ENCODE data around the gene TRERF1.

The TRERF1 gene

DNA sequence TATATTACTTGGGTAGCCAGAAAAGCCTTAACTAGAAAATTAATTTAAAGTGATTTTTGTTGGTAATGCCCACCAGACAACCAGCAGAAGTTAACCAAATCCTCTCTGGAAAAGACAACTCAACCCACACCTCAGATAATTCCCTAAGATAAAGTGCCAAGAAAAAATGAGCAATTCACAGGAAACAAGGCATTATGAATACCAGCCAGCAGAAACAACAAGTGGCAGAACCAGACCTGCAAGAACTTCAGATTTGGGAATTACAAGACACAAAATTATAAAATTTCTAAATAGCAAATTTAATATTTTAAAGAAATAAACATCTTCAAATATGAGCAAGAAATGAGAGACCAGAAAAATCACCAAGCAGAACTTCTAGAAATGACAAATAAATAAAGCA lies 154.1 kb downstream of the TRERF1 start:
- no peak for DNase-seq

DNA sequence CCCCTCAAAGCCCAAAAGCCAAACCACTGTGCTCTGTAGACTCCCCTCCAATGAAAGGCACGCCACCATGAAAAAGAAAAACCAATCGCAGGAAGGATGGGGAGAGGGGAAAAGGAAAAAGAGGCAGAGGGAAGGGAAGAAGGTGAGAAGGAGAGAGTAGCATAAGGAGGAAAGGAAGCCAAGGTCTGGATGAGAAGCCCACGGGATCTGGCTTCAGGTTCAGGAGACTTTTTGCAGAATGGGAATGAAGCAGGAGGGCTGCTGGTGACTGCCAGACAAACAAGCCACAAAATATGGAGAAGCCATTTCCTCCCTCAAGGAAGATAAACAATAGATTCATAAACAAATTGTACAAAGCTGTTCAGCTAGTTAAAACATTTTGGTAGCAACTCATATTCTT lies 155.1 kb downstream of the TRERF1 start:
- DNase-seq: no peak

DNA sequence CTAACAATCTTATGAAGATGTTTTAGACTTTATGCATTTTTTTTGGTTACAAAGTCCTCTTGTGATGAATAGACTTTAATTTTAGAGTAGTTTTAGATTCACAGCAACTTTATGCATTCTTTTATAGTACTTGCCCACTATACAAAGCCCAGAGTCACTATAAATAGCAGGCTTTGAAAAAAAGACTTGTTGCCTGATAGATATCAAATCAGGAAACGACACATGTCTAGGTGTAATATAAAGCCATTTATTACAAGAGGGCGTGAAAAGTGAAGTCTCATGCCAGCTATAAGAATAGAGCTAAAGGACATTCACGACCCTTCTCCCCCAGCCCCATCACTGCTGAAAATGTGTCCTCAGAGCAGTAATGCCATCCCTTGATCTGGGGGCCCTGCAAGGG lies 156.0 kb downstream of the TRERF1 start:
- no peak for DNase-seq

DNA sequence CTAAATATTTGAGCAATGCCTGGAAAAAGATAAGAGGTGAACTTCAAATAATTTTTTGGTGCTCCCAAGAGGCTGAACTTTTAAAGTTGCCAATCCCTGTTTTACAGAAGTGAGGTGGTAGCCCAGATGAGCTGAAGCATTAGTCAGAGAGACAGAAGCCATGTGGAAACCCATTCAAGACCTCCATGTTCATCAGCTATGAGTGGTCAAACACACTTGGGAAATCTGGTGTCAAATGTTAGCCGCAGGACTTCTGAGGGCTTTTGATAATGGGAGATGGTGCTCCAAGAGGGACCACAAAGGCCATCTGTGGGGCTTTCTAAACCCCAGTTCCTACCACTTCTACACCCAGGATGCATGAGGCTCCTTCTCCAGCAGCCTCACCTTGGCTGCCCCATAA lies 156.5 kb downstream of the TRERF1 start:
- DNase-seq: no peak

DNA sequence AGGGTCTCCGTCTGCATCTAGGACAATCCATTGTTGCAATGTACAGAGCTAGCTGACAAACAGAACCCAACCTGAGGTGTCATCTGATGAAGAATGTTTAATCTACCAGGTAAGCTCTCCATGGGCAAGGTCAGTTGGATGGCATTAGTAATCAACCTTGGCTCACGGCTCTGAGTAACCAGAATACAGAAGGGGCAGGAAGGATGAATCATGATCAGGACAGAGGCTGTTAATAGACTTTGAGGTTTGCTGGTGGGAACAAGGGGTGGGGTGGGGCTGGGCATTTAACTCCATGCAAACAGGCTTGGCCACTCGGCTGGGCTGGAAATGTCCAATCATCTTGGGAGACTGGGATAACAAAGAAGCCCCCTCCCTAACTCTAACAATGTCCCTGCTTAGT lies 157.0 kb downstream of the TRERF1 start:
- no peak for DNase-seq

DNA sequence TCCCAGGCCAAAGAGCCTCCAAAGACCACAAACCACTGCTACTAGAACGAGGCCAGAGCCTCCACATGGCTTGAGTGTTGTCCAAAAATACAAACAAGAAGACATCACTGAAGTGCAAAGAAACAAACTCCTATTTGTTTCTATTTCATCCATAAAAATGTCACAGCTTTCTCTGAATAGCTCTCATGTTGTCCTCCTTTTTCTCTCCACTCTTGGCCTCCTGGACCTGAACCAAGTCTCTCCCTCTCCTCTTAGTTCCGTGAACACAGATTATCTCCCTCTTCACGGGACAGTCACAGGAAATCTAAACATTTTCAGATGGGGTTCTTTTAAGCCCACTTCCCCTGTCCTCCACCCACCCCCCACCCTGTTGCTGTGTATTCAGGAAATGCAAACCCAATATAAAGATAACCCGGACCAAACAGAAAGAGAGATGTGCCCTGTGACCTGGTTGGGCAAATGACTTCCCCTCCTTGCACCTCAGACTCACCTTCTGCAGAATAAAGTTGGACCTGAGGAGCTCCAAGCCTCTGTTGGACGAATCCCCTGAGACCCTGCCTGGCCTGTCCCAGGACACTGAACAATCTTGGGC lies 158.2 kb downstream of the TRERF1 start:
- DNase-seq: no peak

DNA sequence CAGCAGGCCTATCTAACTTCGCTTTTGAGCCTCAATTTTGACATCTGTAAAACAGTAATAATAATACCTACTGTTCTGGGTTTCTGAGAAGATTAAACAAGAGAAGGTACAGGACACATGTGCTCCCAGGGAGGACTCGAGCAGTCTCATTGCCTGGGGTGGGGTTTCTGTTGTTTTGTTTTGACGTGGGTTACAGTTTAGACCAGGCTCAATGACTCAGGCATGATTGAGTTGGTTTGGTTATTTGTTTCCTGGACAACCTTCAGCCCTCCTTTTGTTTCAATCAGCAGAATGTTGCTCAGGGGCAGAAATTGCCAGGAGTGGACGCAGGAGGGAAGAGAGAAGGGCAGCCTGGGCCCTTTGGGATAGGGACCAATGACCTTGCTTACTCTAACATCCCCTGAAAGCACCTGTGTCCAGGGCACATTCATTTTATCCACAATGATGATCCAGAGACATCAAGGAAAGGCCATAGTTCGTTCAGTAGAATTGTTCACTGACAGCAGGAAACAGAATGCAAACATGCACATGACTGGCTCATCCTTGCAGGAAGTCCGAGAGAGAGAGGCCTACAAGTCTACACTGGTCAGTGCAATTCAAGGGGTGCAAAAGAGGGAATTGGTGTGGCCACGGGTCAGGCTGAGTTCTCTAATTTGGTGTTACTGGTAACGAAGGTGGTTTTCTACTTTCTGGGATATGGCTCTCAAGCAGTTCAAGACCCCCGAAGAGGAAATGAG lies 159.6 kb downstream of the TRERF1 start:
- no peak for DNase-seq

DNA sequence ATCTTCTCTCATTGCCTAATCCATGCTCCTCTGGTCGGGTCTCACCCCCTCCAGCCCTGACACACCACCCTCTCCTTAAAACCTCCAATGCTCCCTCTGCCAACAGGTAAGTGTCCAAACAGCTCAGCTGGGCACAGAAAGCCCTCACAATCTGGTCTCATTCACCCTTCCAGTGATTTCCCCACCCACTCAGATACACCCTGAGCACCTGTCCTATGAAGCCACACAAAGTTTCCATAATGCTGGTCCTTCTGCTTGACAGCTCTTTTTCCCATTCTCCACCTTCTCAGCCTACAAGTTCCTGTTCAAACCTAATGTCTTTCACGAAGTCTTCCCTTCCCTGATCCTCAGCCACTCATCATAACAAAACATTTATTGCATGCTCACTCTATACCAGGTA lies 164.0 kb downstream of the TRERF1 start:
- DNase-seq: no peak

DNA sequence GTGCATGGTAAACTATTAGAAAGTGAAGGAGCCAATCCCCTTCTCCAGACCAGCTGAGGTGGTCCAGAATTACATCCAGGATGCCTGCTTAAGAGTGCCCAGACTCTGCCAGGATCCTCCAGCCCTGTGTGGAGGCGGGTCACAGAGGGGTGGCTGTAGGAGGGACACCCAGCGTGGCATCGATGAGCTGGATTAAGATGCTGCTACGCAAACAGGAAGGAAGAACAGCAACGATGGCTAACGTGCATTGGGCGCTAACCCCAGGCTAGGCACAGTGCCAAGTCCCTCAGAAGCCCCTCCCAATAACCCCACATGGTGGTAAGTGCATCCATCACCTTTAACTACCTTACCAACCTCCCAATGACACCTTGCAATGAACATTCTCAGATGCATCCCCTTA lies 170.2 kb downstream of the TRERF1 start:
- DNase-seq: no peak

DNA sequence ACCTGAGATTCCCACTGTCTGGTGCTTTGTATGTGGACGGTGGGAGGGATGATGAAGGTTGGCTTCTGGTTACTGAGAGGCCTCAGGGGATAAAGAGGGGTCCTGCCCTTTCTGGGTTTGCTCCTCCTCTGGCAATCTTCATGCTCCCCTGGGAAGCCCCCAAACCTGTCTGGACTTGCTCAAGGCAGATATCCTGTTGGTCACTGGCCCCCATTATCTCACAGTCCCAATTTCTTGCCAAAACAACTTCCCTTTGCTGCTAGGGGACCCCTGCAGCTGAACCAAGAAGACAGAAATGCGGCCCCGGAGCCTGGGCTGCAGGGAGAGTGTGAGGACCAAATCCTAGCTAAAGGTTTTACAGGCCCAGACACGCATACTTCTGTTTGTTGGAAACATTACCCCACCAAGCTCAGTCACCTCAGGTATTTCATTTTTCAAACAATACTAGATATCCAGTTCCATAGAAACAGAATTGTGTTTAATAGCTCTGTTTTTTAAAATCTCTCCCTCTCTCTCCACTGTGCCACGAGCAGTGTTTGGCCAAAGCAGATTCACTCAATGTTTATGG lies 170.7 kb downstream of the TRERF1 start:
- no peak for DNase-seq

DNA sequence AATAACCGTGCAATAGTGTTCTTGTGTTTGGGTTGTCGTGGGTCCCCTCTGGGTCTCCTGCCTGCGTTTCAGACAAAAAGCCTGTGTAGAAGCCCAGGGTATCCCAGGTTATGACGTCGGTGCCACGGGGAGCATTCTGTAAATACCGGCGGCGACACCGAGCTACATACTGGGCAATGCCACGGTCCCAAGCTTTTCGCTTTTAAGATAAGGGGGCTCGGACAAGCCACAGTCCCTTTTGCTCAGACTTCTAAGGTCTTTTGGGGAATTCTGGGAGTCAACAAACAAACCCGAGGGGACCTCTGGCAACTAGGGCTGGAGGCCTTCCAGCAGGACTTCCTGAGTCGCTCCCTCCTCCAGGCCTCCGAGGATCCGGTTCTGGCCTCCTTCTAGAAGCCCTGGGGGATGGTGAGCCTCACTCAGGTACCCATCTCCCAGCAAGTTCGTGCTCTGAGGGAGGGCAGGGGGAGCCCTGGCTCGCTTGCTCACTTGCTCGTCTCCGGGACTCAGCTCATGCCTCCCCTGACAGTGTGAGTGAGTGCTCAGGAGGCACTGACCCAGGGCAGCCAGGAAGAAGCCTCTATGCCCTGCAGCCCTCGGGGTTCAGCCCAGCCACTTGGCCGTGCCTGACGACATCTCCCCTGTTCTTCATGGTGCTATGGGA lies 171.6 kb downstream of the TRERF1 start:
- DNase-seq: no peak

DNA sequence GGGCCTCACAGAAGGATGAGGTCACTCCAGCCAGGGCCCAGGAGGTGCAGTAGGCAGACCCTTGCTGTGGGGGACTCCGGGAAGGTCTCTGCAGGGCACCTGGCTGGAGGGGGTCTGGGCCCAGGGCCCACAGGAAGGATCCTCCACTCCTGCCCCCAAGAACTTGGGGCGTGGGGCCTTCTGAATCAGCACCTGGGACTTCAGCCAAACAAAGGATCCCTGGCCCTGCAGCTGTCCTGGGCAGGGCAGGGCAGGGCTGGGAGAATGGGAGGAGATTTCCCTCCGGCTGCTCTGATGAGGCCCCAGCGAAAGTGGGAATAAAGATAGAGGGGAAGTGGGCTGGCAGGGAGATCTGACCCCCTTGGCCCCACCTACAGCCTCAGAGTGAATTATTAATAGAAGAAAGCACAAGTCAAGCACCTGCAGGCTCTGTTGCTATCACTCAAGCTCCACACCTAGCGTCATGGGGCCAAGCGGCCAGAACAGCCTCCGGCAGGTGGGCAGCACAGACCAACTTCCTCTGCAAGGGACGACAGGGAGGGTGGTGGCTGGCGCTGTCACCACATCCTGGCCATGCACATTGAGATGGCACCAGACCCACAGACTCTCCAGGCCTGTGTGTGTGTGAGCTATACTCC lies 172.5 kb downstream of the TRERF1 start:
- DNase-seq: no peak

DNA sequence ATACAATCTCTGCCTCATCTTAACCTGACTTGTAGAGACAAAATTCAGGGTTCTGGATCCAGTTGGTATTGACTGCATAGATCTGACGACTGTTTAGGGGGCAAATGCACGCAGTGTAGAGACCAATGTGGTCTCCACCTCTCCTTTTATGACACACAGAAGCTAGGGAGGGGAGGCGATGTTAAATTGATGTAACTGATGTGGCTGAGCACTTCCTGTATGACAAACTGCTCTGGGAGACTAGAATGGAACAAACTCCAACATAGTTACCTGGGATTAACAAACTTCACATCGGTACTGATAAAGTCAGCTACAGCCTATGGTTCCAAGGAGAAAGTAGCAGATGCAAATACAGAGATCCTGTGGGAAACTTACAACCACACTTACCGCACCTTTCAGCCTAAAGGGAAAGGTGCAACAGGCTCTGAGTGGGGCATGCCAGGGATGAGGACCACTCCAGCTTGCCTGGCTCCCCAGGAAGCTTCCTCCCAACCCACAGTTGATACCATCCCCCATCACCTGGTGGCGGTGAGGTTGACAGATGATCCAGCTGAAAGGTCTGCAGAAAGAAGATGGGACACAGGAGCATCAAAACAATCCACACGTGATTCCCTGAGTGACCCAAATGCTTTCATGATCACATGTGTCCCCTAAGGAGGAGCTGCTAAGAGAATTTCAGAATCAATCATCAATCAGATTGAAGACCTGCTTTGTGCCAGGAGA lies 173.4 kb downstream of the TRERF1 start:
- no peak for DNase-seq

DNA sequence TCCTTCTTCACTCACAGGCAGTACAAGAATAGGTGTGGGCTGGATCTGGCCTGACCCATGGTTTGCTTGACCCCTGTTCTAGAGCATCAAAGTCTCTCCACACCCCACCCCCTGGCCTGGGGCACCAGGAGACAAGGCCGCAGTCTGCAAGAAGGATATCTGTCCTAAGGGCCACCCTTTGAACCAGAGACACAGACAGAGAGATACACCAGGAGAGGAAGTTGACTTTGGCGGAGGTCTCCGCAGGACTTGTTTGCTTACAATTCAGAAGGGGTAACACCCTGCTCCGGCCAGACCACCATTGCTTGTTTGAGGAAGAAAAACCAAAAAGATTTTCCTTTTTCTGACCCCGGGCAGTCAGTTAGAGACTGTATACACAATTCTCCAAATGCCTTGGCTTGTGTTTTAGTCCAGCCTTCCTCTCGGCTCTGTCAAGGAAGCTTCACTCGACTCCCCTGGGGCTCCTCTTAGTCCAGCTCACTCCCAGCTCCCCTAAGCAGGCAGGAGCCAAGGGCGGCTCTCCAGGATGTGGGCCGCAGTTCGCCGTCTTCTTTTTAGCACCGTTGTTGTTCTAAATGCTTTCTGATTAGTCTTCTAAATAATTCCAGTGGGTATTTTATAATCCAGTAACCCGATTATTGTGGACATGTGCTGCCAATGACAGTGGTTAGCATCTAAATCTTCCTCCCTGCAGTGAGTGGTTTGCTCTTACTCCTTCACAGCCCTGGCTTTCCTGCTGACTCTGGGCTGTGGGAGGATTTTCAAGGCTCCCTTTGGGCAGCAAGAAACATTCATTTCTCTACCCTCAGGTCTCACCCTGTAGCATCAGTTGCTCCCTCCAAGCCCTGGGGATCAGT lies 175.5 kb downstream of the TRERF1 start:
- no peak for DNase-seq

DNA sequence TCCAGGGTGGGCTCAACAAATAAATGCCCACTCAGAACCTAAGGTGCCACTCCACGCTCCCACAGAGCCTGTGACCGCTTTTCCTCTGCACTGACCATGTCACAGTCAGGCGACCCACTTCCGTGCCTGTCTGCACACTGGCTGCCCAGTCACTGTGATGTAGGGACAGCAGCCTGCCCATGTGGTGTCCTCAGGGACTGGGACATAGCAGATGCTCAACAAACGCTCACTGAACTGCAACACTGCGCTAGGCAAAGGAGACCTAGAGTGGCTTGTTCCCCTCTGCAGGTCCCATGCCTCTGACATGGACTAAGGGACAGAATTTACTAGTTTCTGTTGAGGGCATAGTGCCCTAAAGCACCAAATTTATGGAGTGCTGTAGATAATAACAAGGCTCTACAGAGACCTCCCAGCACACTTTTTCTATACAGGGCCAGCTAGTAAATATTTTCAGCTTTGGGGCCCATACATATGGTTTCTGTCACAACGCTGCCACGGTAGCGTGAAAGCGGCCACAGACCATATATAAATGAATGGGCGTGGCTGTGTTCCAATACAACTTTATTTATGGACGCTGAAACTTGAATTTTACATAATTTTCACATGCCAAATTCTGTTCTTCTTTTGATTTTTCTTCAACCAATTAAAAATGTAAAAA lies 176.2 kb downstream of the TRERF1 start:
- DNase-seq: no peak

DNA sequence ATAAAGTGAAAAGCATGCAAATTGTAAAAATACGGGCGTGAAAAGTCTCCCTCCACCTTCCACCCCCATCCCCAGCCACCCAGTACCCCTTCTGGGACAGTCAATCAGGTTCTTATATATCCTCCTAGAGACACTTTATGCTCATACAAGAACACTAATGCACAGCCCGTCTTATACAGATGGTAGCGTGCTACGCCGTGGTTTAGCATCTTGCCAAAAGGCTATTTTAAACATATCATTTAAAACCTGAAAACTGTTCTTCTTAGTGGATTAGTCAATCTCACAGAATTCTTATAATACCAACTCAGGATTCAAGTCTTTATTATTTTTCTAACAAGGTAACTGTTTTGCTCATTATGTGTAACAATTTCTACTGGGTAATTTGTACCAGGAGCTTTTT lies 176.8 kb downstream of the TRERF1 start:
- no peak for DNase-seq

DNA sequence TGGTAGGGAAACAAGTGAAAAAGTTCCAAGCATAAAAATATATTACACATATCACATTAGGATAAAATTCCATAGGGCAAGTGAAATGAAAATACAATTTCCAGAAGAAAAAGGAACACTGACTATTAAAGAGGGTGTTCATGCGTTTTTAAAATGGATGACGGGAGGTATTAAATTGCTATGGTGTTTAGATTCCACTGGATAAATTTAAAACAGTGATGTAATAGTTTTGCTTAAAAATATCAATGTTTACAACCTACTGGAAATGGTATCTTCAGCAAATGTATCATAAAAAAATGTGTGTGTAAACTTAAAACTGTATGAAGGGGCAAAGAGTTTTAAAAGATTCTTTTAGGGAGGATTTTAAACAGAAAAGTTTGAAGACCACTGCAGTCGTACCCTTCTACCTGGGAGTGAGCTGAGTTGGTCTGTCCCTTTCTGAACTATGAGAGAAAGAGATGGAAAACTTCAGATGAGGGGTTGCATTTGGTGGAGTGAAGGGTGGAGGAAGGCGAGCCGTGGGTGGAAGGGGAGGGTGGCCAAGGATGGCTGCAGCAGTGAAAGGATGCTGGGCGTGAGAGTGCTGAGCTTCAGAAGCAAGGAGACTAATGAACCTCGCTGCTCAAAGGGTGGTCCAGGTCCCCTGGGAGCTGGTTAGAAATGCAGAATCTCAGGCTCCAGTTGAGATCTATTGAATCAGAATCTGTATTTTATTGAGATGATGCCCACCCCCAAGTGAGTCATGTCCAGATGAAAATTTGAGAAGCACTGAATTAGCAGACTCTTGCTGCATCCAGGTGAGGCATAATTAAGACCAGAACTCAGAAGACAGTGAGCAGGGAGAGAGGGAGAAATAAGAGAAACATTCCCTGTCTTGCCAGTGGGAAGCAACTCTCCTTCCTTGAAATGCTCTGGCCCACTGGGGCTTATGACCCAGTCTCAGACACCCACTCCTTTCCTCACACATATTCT lies 179.6 kb downstream of the TRERF1 start:
- DNase-seq: no peak

DNA sequence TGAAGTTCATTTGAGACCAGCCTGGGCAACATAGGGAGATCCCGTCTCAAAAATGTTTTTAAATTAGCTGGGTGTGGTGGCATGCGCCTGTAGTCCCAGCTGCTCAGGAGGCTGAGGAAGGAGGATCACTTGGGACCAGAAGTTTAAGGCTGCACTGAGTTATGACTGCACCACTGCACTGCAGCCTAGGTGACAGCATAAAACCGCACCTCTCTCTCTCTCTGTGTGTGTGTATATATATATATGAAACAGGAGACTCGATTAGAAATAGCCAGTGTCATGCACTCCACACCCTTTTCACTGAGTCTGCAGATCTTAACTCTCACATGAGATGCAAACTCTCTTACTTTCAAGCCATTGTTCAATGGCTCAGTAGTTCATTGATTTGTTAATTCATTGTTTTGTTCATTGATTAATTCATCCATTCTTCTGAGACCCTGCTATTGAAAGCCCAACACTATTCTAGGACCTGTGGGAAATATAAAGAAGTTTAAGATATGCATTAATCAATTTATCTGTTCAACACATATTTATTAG lies 181.7 kb downstream of the TRERF1 start:
- DNase-seq: no peak

DNA sequence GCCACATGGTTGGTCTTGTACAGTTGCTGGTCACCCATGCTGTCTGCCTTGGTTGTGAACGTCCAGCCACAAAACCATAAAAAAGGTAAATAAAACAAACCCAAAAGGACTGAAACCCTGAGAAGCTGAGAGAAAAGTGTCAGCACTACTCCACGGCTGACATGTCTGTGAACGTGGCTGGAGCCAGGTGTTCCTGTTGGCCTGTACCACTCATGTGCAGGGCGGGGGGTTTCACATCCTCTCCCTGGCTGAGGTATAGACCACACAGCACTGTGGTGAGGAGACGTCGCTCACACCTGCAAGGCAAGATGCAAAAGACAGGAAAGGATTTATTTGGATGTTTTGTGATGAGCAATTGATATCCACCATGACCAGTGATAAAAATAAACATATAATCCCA lies 182.2 kb downstream of the TRERF1 start:
- DNase-seq: no peak

DNA sequence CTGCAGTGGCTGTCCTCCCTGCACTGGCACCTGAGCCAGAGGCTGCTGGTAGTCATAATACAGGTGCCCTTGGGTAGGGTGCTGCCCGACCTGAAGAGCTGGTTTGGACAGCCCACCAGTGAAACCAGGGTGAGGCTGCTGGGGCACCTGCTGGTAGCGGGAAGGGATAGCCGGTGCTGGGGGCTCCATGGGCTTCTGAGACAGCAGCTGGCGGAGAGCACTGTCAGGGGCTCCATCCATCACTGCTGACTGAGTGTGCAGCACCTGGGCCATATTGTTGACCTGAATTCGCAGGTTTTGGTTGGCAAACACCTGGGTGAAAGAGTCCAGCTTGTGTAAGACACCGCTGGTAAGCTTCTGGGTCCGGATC lies 182.9 kb downstream of the TRERF1 start:
- no peak for DNase-seq
